Tibial artery (tissue), 4 donors: Measurements from ENCODE around the gene CCDC178.

Experiments used
- DNase-seq, 2 donors: peaks; one replicate each; pipeline ENCODE4 v3.0.0-alpha.2; 2019
- H3K27ac ChIP-seq, 2 donors: fragments of 200-600 bp; sonication (generic) in 1 of 2; 1 replicate in 1 of 2; 2 replicates in 1 of 2; pipeline ENCODE4 v1.5.1; 2018 to 2019; ENCODE audit warnings: mild to moderate bottlenecking in 1 of 2
- H3K27me3 ChIP-seq, 2 donors: fragments of 200-600 bp; sonication (generic) in 1 of 2; one replicate each; pipeline versions ENCODE4 v1.5.1 to v1.6.0; 2016 to 2019
- H3K36me3 ChIP-seq, 3 donors: fragments of 200-600 bp; sonication (generic) in 2 of 3; one replicate each; pipeline ENCODE4 v1.5.1; 2016 to 2019; ENCODE audit warnings: mild to moderate bottlenecking in 2 of 3
- H3K4me1 ChIP-seq, 4 donors: fragments of 200-600 bp; sonication (generic) in 2 of 4; 1 replicate in 3 of 4; 2 replicates in 1 of 4; pipeline ENCODE4 v1.5.1; 2016 to 2019
- H3K4me3 ChIP-seq, 2 donors: fragments of 200-600 bp; sonication (generic) in 1 of 2; 1 replicate in 1 of 2; 2 replicates in 1 of 2; pipeline ENCODE4 v1.5.1; 2018 to 2019; ENCODE audit warnings: mild to moderate bottlenecking in 2 of 2
- H3K9me3 ChIP-seq, 3 donors: fragments of 200-600 bp; sonication (generic) in 1 of 3; one replicate each; pipeline ENCODE4 v1.5.1; 2016 to 2019
- CTCF ChIP-seq, 2 experiments: fragments of 200-600 bp in 1 of 2; fragments of 450-650 bp in 1 of 2; IDR thresholded peaks; one replicate each; pipeline ENCODE4 v1.5.1; 2017 to 2019; ENCODE audit warnings: antibody characterized with exemption in 2 of 2, mild to moderate bottlenecking in 1 of 2, moderate library complexity in 1 of 2
- intact Hi-C: fragments of 100-400 bp; cut with DNase I; formaldehyde crosslinking; loops from one replicate; pipeline ENCODE4 v1.15.0; 2023; ENCODE audit warnings: low total_unique reads

CCDC178 gene

GRCh38 chr18:33022370-33022769 is 418.2 kb downstream of the CCDC178 start:
- TF ChIP-seq CTCF (IDR thresholded peaks at IDR 0.05), result no peak
- Histone ChIP-seq H3K36me3 (no peaks in the 10 kb centered on the region), H3K4me1 (no peaks in the 10 kb centered on the region), H3K9me3 (no peaks in the 10 kb centered on the region), H3K4me3 (no peak overlapping the region), H3K27ac (no peak overlapping the region), H3K27me3 (no peaks in the 10 kb centered on the region)
- no peak for DNase-seq
- intact Hi-C loops, result no loop called here

DNA sequence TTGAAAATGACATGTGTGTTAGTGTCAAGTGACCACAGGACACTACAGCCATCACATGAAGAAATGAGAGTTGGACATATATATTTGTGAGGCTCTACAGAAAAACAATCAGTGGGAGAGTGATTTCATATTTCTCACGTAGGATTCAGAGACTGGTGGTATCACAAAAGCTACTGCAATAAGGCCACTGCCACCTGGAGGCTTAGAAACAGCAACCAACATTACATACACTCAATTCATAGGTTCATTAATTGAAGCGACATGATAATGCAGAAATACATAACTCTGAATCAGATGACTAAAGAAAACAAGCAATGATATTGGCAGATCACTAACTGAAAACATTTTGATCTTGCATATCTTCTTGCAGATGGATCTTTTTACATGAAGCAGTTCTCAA is 419.6 kb downstream of the CCDC178 start:
- DNase-seq, result no peak
- H3K9me3 ChIP-seq, result no peaks in the 10 kb centered on the region
- TF ChIP-seq CTCF (IDR thresholded peaks at IDR 0.05), result no peak

GRCh38 chr18:33014060-33014796 is 426.3 kb downstream of the CCDC178 start:
- Histone ChIP-seq H3K4me3 (no peak overlapping the region), H3K27ac (no peak overlapping the region), H3K4me1 (no peaks in the 10 kb centered on the region), H3K36me3 (no peaks in the 10 kb centered on the region), H3K27me3 (no peaks in the 10 kb centered on the region), H3K9me3 (peaks cover 0 to 3% (median 0%) of the 10 kb centered on the region in 3 donors)
- no peak for TF ChIP-seq CTCF (IDR thresholded peaks at IDR 0.05)
- no peak for DNase-seq
- intact Hi-C loops, result no loop called here

More for the DNA sequence above, 419.6 kb downstream of the CCDC178 start:
- Histone ChIP-seq H3K27ac (no peak overlapping the region), H3K4me1 (no peaks in the 10 kb centered on the region), H3K36me3 (no peaks in the 10 kb centered on the region), H3K4me3 (no peak overlapping the region), H3K27me3 (no peaks in the 10 kb centered on the region)
- intact Hi-C loops, result no loop called here

DNA sequence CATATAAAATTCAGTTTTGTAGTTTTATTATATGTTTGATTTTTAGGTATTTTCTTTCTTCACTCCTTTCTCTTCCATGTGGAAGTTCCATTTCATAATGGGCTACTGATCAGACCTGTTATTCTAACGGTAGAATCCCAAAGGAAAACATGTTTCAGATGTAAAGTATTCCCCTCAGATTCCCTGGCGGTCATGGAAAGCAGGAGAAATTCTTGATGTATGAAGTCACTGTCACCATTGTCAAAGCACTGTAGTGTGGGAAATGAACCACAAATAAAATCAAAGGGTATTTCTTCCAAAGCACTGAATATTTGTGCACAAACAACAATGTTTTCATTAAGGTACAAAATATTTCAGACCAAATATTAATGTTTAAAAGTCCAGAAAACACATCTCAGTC is 430.4 kb downstream of the CCDC178 start:
- Histone ChIP-seq H3K9me3 (no peaks in the 10 kb centered on the region), H3K36me3 (no peaks in the 10 kb centered on the region), H3K27me3 (no peaks in the 10 kb centered on the region), H3K27ac (no peak overlapping the region), H3K4me3 (no peak overlapping the region), H3K4me1 (no peaks in the 10 kb centered on the region)
- no peak for TF ChIP-seq CTCF (IDR thresholded peaks at IDR 0.05)
- intact Hi-C loops, result no loop called here
- DNase-seq, result no peak

DNA sequence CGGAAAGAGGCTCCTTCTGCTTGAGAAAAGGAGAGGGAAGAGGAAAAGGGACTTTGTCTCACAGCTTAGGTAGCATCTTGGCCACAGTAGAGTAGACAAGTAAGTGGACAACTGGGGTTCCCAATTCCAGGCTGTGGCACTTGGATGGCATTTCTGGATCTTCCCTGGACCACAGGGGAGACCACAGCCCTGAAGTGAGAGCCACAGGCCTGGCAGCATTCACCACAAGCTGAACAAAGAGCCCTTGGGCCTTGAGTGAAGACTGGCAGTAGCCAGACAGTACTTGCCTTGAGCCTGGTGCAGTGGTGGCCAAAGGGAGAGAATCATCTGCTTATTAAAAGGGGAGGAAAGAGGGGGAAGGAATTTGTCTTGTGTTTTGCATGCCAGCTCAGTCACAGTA is 441.6 kb downstream of the CCDC178 start:
- Histone ChIP-seq H3K36me3 (no peaks in the 10 kb centered on the region), H3K4me3 (no peak overlapping the region), H3K4me1 (no peaks in the 10 kb centered on the region), H3K27me3 (no peaks in the 10 kb centered on the region), H3K9me3 (no peaks in the 10 kb centered on the region), H3K27ac (no peak overlapping the region)
- intact Hi-C loops, result no loop called here
- no peak for TF ChIP-seq CTCF (IDR thresholded peaks at IDR 0.05)
- no peak for DNase-seq

GRCh38 chr18:32998285-32998684 is 442.2 kb downstream of the CCDC178 start:
- no peak for DNase-seq
- Histone ChIP-seq H3K27ac (no peak overlapping the region), H3K4me3 (no peak overlapping the region), H3K4me1 (no peaks in the 10 kb centered on the region), H3K27me3 (no peaks in the 10 kb centered on the region), H3K9me3 (no peaks in the 10 kb centered on the region), H3K36me3 (no peaks in the 10 kb centered on the region)
- intact Hi-C loops, result no loop called here
- no peak for TF ChIP-seq CTCF (IDR thresholded peaks at IDR 0.05)
